Calu3 (cell line): ENCODE measurements around the gene INCA1. TPM values are rescaled to one million over a fixed set of nuclear protein-coding genes. Genes with fewer than 3 reads are reported as not detected.

Source experiments
- BruUV-seq: library from RNA; stranded (reverse); fragments of 400-500 nt; replicated peaks from 2 replicates; lab custom pipeline; 2021; lab: Mats Ljungman, UMichigan
- CTCF ChIA-PET: fragments of 300-600 bp; sonication (Branson Sonifier 250); formaldehyde crosslinking; loops from one replicate; lab custom pipeline; 2022; ENCODE audit warnings: antibody characterized with exemption; lab: Charles Lee
- DNase-seq: peaks from one replicate; pipeline ENCODE4 v3.0.0; 2022
- H3K27ac Mint-ChIP-seq: one replicate; pipeline ENCODE4 v1.8.0; 2022; ENCODE audit warnings: mixed read lengths; ENCODE audit not compliant: unreplicated experiment
- H3K27me3 Mint-ChIP-seq: one replicate; pipeline ENCODE4 v1.8.0; 2022; ENCODE audit warnings: mixed read lengths; ENCODE audit not compliant: unreplicated experiment
- H3K36me3 Mint-ChIP-seq: one replicate; pipeline ENCODE4 v1.8.0; 2022; ENCODE audit warnings: mild to moderate bottlenecking, moderate library complexity, mixed read lengths; ENCODE audit not compliant: insufficient read depth, unreplicated experiment
- H3K4me1 Mint-ChIP-seq: one replicate; pipeline ENCODE4 v1.8.0; 2022; ENCODE audit warnings: mild to moderate bottlenecking, low read depth, mixed read lengths; ENCODE audit not compliant: unreplicated experiment
- H3K4me3 Mint-ChIP-seq: one replicate; pipeline ENCODE4 v1.8.0; 2022; ENCODE audit warnings: mild to moderate bottlenecking, low read depth, moderate library complexity, mixed read lengths; ENCODE audit not compliant: unreplicated experiment
- H3K9me3 Mint-ChIP-seq: one replicate; pipeline ENCODE4 v1.8.0; 2022; ENCODE audit warnings: low read depth, mixed read lengths; ENCODE audit not compliant: unreplicated experiment
- CTCF ChIP-seq: fragments of 200-600 bp; IDR thresholded peaks from one replicate; pipeline ENCODE4 v1.8.0; 2022; ENCODE audit warnings: antibody characterized with exemption; ENCODE audit not compliant: unreplicated experiment
- intact Hi-C: fragments of 100-400 bp; cut with micrococcal nuclease; formaldehyde crosslinking; loops from one replicate; pipeline ENCODE4 v1.10.0; 2022; ENCODE audit not compliant: unreplicated experiment
- total RNA-seq: library from RNA; stranded (reverse); gene quantifications from 2 replicates; pipeline ENCODE4 v1.2.3, GENCODE V29; 2022

INCA1 gene
- total RNA-seq, 1 experiment from 2014 or later: 0.54 TPM

DNA sequence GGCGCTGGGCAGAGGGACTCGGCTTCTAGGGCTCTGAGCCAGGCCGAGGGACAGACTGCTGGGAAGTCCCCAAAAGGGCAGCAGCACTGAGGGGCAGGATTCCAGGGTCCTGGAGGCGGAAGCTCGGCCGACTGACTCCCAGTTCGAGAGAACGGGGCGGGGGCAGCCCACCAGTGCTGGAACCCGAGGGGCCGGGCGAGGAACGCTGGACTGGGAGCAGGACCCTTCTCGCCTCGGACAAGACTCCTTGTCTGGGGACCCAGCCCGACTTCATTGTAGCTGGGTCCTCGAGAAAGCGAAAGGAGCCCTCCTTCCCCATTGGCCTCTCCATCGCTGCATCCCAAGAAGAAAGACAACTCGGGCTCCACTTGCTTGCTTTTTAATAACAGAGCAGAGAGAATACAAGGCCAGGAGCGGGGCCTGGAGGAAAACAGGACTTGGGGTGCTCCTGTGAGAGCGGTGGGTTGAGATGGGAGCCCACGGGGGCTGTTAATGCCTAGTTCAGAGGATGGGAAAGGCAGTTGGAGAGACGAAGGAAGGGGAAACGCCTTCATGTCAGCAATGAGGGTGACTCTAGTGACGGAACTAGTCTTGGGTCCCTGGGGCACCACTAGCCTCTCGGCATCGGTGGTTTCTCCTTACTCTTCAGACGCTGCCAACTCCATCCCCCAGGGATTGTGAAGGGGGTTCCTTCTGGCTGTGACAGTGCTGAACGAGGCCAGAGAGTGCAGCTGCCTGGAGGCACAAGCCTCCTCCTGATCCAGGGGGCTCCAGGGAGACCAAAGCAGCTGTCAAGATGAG, 9.4 kb downstream of the INCA1 start:
- intact Hi-C loops: loop anchor here (10.0 kb wide), 1 partner anchor 73 kb away; no protein-coding TSS in a partner anchor
- H3K4me3 Mint-ChIP-seq: peak overlapping the region; percentile 92
- CTCF ChIA-PET: interaction anchor here (1.4 to 2.4 kb wide), 3 partner anchors 17 to 79 kb away, joined by 3 to 8 read pairs (median 8); partner anchors contain the start of gene SPAG7
- peak overlapping the region; percentile 50 for H3K27ac Mint-ChIP-seq
- H3K27me3 Mint-ChIP-seq: no peaks in the 10 kb centered on the region
- H3K4me1 Mint-ChIP-seq: peaks cover 32% of the 10 kb centered on the region
- H3K9me3 Mint-ChIP-seq: no peaks in the 10 kb centered on the region
- peaks cover 28% of the 10 kb centered on the region for H3K36me3 Mint-ChIP-seq
- no peak for DNase-seq
- TSS peak; percentile 35 for BruUV-seq
- no peak for TF ChIP-seq CTCF

DNA sequence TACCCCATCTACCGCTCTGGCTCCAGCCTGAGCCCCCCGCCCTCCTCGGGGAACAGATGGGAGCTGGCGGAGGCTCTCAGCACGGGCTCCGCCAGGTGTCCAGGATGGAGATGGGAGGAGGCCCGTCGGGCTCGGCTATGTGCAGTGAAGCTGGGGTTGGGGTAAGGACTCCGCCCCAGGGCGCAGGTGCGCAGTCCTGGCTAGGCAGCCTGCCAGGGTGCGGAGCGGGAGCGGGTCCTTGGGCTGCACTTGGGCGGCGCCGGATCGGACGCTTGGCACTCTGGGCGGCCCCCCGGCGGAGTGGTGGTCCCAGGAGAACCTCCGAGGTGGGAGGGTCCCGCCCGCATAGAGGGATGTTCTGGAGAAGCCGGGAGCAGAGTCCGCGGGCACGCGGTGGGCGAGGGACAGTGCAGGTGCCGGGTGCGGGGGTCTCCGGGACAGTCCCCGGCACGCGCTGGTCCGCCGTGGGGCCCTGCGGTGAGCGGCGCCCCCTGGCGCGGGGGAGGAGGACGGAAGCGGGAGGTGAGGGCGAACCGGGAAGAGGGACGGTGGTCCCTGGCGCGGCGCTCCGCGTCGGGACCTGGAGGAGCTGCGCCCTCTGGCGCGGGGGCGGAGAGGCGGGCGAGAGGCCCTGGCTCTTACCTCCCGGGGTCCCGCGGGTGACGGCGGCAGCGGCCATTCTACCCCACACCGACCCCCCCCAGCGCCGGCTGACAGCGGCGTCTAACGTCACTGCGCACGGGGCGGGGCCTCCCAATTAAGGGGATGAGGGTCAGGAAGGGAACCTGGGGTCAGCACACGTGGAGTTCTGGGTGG, 10.2 kb downstream of the INCA1 start, which contains the start of gene CAMTA2:
TSS of gene CAMTA2 (minus strand) at position 725 of the 816 bp plus-strand sequence. CDS start 1,453 bp downstream, outside the sequence.
- peak within 1 kb of the TSS; percentile 50 for H3K27ac Mint-ChIP-seq
- DNase-seq: peak; percentile 82
- peak within 1 kb of the TSS; percentile 92 for H3K4me3 Mint-ChIP-seq
- intact Hi-C loops: loop anchor here (10.0 kb wide), 1 partner anchor 72 kb away; no protein-coding TSS in a partner anchor
- peaks cover 32% of the 10 kb centered on the region for H3K36me3 Mint-ChIP-seq
- no peaks in the 10 kb centered on the region for H3K9me3 Mint-ChIP-seq
- no TSS peak for BruUV-seq
- peaks cover 32% of the 10 kb centered on the region for H3K4me1 Mint-ChIP-seq
- peak; percentile 64 for TF ChIP-seq CTCF
- CTCF ChIA-PET: interaction anchor here (1.4 to 2.4 kb wide), 3 partner anchors 16 to 78 kb away, joined by 3 to 8 read pairs (median 8); partner anchors contain the start of gene SPAG7
- H3K27me3 Mint-ChIP-seq: no peaks in the 10 kb centered on the region

- peak overlapping the region; percentile 50 for H3K27ac Mint-ChIP-seq
- no peak for DNase-seq
- H3K27me3 Mint-ChIP-seq: no peaks in the 10 kb centered on the region
- CTCF ChIA-PET: interaction anchor here (2.3 to 2.4 kb wide), 2 partner anchors 19 to 77 kb away, joined by 8 read pairs; partner anchors contain the start of gene SPAG7
- peak overlapping the region; percentile 92 for H3K4me3 Mint-ChIP-seq
- peaks cover 32% of the 10 kb centered on the region for H3K4me1 Mint-ChIP-seq
- H3K9me3 Mint-ChIP-seq: no peaks in the 10 kb centered on the region
- H3K36me3 Mint-ChIP-seq: peaks cover 34% of the 10 kb centered on the region
- TSS peak; percentile 36 for BruUV-seq
- TF ChIP-seq CTCF: no peak
- intact Hi-C loops: loop anchor here (10.0 kb wide), 1 partner anchor 72 kb away; no protein-coding TSS in a partner anchor
Observed at GRCh38 chr17:4986403-4986802, 10.9 kb downstream of the INCA1 start.

DNA sequence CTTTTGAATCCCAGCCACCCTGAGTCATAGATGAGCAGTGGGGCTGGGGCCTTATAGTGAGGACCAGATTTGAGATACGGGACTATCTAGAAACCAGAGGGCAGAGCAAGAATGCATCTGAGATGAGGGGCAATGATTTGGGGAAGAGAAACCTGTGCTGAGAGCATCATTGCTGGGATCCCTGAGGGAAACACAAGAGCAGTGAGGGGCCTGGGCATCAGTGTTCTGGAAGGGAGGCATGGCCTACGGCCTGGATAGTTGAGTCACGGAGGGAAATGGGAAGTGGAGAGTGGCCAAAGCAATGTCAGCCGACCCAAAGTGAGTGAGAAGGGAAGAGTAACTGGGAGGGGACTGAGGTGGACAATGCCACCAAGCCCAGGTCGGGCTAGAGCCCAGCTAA, 15.0 kb downstream of the INCA1 start:
- H3K27me3 Mint-ChIP-seq: no peaks in the 10 kb centered on the region
- H3K4me1 Mint-ChIP-seq: peaks cover 10% of the 10 kb centered on the region
- no peak for DNase-seq
- CTCF ChIA-PET: no interaction called here
- no TSS peak for BruUV-seq
- no peaks in the 10 kb centered on the region for H3K9me3 Mint-ChIP-seq
- H3K36me3 Mint-ChIP-seq: peaks cover 20% of the 10 kb centered on the region
- no peak for TF ChIP-seq CTCF
- H3K4me3 Mint-ChIP-seq: no peak overlapping the region
- peak overlapping the region; percentile 7 for H3K27ac Mint-ChIP-seq
- intact Hi-C loops: loop anchor here (10.0 kb wide), 1 partner anchor 68 kb away; no protein-coding TSS in a partner anchor
